GM12878 (cell line): ENCODE results near the gene TRIM8. TPM values are rescaled to one million over a fixed set of nuclear protein-coding genes. Genes with fewer than 3 reads are reported as not detected.

Experiments used
- ATAC-seq: fragments of 200-7000 bp; cut with Tn5 transposase; 3 replicates; pipeline ENCODE4 v1.9.1; 2020; ENCODE audit warnings: mild to moderate bottlenecking, moderate library complexity
- BruUV-seq: library from RNA; stranded (reverse); fragments of 400-500 nt; replicated peaks from 2 replicates; lab custom pipeline; 2021; lab: Mats Ljungman, UMichigan
- CTCF ChIA-PET: fragments of 300-600 bp; sonication (Branson Sonifier 250); formaldehyde crosslinking; extraction: SDS; loops from one replicate; lab custom pipeline; 2021; ENCODE audit warnings: inconsistent platforms; lab: Yijun Ruan, JAX
- POLR2A ChIA-PET: fragments of 350-600 bp; formaldehyde crosslinking; extraction: SDS; loops from one replicate; lab custom pipeline; 2021; ENCODE audit warnings: inconsistent platforms; lab: Charles Lee
- RAD21 ChIA-PET: fragments of 300-600 bp; sonication (Branson Sonifier 250); formaldehyde crosslinking; loops from one replicate; lab custom pipeline; 2023; ENCODE audit warnings: antibody characterized with exemption; ENCODE audit not compliant: unreplicated experiment; lab: Charles Lee
- SMC1A ChIA-PET: fragments of 300-600 bp; sonication (Branson Sonifier 250); formaldehyde crosslinking; loops from one replicate; lab custom pipeline; 2023; ENCODE audit not compliant: unreplicated experiment, uncharacterized antibody; lab: Charles Lee
- DNase-seq: peaks from one replicate; pipeline ENCODE4 v3.0.0-alpha.2; 2011; ENCODE audit warnings: low read depth, low spot score
- FAIRE-seq: peaks from 3 replicates; lab custom pipeline; 2011; peaks lifted over from hg19 to GRCh38; lab: Jason Lieb, UNC
- H2AFZ ChIP-seq: 2 replicates; pipeline ENCODE4 v1.6.0; 2011; ENCODE audit warnings: low read depth, low read length, control low read depth; ENCODE audit not compliant: control insufficient read depth
- H3K27ac ChIP-seq: 2 replicates; pipeline ENCODE4 v1.5.1; 2011; ENCODE audit warnings: control low read depth; ENCODE audit not compliant: control insufficient read depth, insufficient read depth
- H3K27me3 ChIP-seq, 2 experiments: replicated peaks in 1 of 2; 2 replicates each; pipeline versions ENCODE4 v1.6.0 to v1.6.1; 2011; ENCODE audit warnings: low read length in 1 of 2; ENCODE audit not compliant: control insufficient read depth in 2 of 2, insufficient read depth in 2 of 2
- H3K36me3 ChIP-seq, 2 experiments: 2 replicates each; pipeline ENCODE4 v1.5.1; 2011; ENCODE audit warnings: low read length in 1 of 2; ENCODE audit not compliant: control insufficient read depth in 2 of 2, insufficient read depth in 2 of 2
- H3K4me1 ChIP-seq: 2 replicates; pipeline ENCODE4 v1.6.1; 2011; ENCODE audit warnings: mild to moderate bottlenecking, low read length, moderate library complexity, mixed read lengths; ENCODE audit not compliant: control insufficient read depth, insufficient read depth
- H3K4me2 ChIP-seq: 2 replicates; pipeline ENCODE4 v1.6.0; 2011; ENCODE audit warnings: control low read depth; ENCODE audit not compliant: control insufficient read depth, insufficient read depth
- H3K4me3 ChIP-seq: fragments of 200-600 bp; sonication (generic); 2 replicates; pipeline ENCODE4 v1.5.1; 2016
- H3K79me2 ChIP-seq: 2 replicates; pipeline ENCODE4 v1.6.0; 2011; ENCODE audit warnings: low read length; ENCODE audit not compliant: control insufficient read depth, insufficient read depth
- H3K9ac ChIP-seq: 2 replicates; pipeline ENCODE4 v1.8.0; 2011; ENCODE audit warnings: low read length, control low read depth, mixed read lengths; ENCODE audit not compliant: control insufficient read depth, insufficient read depth
- H3K9me3 ChIP-seq: replicated peaks from 3 replicates; pipeline ENCODE4 v1.5.1; 2011; ENCODE audit warnings: mild to moderate bottlenecking, low read length; ENCODE audit not compliant: control insufficient read depth, insufficient read depth
- H4K20me1 ChIP-seq: 2 replicates; pipeline ENCODE4 v1.6.0; 2011; ENCODE audit not compliant: control insufficient read depth, insufficient read depth
- EED ChIP-seq: sonication (generic); IDR thresholded peaks from 2 replicates; pipeline ENCODE4 v1.6.1; 2016; ENCODE audit warnings: antibody characterized with exemption, low read depth
- HDAC6 ChIP-seq: fragments of 200-600 bp; sonication (generic); IDR thresholded peaks from one replicate; pipeline ENCODE4 v1.8.0; 2017; ENCODE audit warnings: antibody characterized with exemption; ENCODE audit not compliant: unreplicated experiment
- IKZF2 ChIP-seq, 2 experiments: fragments of 450-650 bp; IDR thresholded peaks; 2 replicates each; pipeline ENCODE4 v1.6.1; 2017; ENCODE audit warnings: mild to moderate bottlenecking in 2 of 2, moderate library complexity in 2 of 2
- ZNF622 ChIP-seq: fragments of 450-650 bp; IDR thresholded peaks from 2 replicates; pipeline ENCODE4 v1.6.1; 2017; ENCODE audit warnings: mild to moderate bottlenecking, inconsistent platforms
- WGBS: methylation state at CpG from one replicate; pipeline ENCODE4 v1.1.6; 2016; ENCODE audit warnings: low lambda C conversion rate; ENCODE audit not compliant: insufficient replicate concordance, insufficient coverage; ENCODE audit errors: missing lambda C conversion rate; 5-methylcytosine and 5-hydroxymethylcytosine counted together
- in situ Hi-C: fragments of 300-500 bp; cut with MboI; formaldehyde crosslinking; loops from 9 replicates; pipeline ENCODE4 v1.14.3; 2018; ENCODE audit warnings: mixed read lengths
- intact Hi-C: fragments of 100-400 bp; cut with micrococcal nuclease; formaldehyde crosslinking; loops from one replicate; pipeline ENCODE4 v1.14.2; 2022; ENCODE audit not compliant: unreplicated experiment
- polyA plus RNA-seq, 11 experiments: library from polyadenylated mRNA; depleted of rRNA in 4 of 11; unstranded in 6 of 11; stranded (reverse) in 5 of 11; fragments of >200 nt; fragmentation: Nextera tagmentation in 4 of 11; fragmentation: Illumina TruSeq in 1 of 11; extraction: Ambion mirVana in 4 of 11; extraction: Trizol in 1 of 11; gene quantifications; 1 replicate in 1 of 11; 2 replicates in 10 of 11; pipeline versions ENCODE4 v1.2.1 to v1.2.3, GENCODE V29; 2011 to 2016; ENCODE audit warnings: inconsistent platforms in 2 of 11, missing spikeins in 2 of 11, low read depth in 1 of 11
- total RNA-seq, 4 experiments: library from RNA; depleted of rRNA in 3 of 4; stranded (reverse); fragments of >200 nt in 3 of 4; fragmentation: Illumina TruSeq in 1 of 4; extraction: Trizol in 1 of 4; gene quantifications; 2 replicates each; pipeline versions ENCODE4 v1.2.1 to v1.2.3, GENCODE V29; 2013 to 2021
- TF ChIP-seq, protein P1 (sequence below): IDR thresholded peaks from 2 replicates; pipeline ENCODE4 v1.6.1; 2012; ENCODE audit warnings: low read depth, low read length, improper control_type of control experiment
- TF ChIP-seq, protein P2 (sequence below): IDR thresholded peaks from 2 replicates; pipeline ENCODE4 v1.6.1; 2012; ENCODE audit warnings: low read depth, low read length, improper control_type of control experiment
- TF ChIP-seq, protein P3 (sequence below): fragments of 150-350 bp; IDR thresholded peaks from 2 replicates; pipeline ENCODE4 v1.6.1; 2014; ENCODE audit warnings: mild to moderate bottlenecking, low read depth, low read length

TRIM8 gene
- total and polyA plus RNA-seq, 10 of the 15 experiments (the other 5 are each of a cell fraction or from before 2014, with no cell fraction given), result 7.9 to 53.2 (median 24.6) TPM

DNA sequence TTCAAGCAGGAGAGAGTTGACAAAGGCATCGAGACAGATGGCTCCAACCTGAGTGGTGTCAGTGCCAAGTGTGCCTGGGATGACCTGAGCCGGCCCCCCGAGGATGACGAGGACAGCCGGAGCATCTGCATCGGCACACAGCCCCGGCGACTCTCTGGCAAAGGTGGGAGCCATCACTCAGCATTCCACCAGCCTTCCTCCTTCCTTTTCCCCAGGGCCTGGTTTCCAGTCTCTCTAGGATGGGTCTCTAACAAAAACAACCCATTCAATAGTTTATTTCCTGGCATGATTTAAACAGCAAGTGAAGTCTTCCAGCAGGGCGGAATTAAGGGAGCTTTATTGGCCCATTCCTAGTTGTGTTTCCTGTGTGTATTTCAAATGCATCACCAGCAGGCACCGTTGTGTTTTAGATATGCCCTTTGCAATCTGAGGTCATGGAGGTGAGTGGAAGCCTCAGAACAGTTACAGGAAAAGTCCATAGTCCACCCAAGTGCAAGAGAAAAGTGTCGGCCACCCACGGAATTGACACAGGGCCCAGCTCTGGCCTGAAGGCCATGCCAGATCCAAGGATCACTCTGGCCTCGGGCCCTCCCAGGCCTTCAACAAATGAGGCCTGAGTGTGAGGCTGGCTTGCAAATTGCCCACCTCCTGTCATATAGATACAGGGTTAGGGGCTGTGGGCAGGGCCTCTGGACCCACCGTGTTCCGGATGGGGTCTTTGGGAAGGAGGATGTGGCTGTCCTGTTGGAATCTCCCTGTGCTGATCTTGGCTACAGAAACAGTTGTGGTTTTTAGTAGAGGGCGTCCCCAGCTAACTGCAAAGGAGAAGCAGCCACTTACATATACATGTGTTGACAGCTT is 46.9 kb upstream of the TRIM8 start (continued):
- TF ChIP-seq, protein P1, sequence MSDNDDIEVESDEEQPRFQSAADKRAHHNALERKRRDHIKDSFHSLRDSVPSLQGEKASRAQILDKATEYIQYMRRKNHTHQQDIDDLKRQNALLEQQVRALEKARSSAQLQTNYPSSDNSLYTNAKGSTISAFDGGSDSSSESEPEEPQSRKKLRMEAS, result no peak
- no peak for TF ChIP-seq ZNF622
- no peak for TF ChIP-seq IKZF2 (IDR thresholded peaks at IDR 0.05)

DNA sequence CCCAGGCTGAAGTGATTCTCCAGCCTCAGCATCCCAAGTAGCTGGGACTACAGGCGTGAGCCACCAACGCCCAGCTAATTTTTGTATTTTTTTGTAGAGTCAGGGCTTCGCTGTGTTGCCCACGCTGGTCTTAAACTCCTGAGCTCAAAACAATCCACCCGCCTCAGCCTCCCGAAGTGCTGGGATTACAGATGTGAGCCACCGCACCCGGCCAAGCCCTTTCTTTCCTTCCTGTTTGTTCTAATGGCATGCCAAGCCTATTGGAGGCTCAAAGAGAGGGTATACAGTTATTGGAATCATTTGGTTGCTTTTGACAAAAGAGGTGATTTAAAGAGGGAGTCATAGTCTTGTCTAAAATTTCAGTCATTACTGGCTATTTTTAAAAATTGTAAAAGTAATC is 46.0 kb upstream of the TRIM8 start:
- DNase-seq, result no peak
- in situ Hi-C loops, result no loop called here
- H3K4me1 ChIP-seq, result no peaks in the 10 kb centered on the region
- POLR2A ChIA-PET, result no interaction called here
- H3K4me3 ChIP-seq, result no peak overlapping the region
- H4K20me1 ChIP-seq, result no peaks in the 10 kb centered on the region
- H3K9me3 ChIP-seq, result no peaks in the 10 kb centered on the region
- no peak overlapping the region for H3K4me2 ChIP-seq
- no peak overlapping the region for H3K27ac ChIP-seq
- no peak for ATAC-seq
- intact Hi-C loops, result loop anchor here (5.0 kb wide), 1 partner anchor 96 kb away; the partner anchor contains the start of genes ACTR1A and SUFU
- no TSS peak for BruUV-seq
- SMC1A ChIA-PET, result interaction anchor here (1.6 kb wide), 1 partner anchor 91 kb away, joined by 3 read pairs; no protein-coding TSS in a partner anchor
- no peaks in the 10 kb centered on the region for H3K79me2 ChIP-seq
- H3K36me3 ChIP-seq, result peaks cover 2 to 9% of the 10 kb centered on the region in 2 experiments; a peak in 2 of 4 replicates
- FAIRE-seq, result no peak
- no peak overlapping the region for H3K9ac ChIP-seq
- no peaks in the 10 kb centered on the region for H3K27me3 ChIP-seq
- TF ChIP-seq EED (no peak), HDAC6 (no peak)
- TF ChIP-seq, protein P2, sequence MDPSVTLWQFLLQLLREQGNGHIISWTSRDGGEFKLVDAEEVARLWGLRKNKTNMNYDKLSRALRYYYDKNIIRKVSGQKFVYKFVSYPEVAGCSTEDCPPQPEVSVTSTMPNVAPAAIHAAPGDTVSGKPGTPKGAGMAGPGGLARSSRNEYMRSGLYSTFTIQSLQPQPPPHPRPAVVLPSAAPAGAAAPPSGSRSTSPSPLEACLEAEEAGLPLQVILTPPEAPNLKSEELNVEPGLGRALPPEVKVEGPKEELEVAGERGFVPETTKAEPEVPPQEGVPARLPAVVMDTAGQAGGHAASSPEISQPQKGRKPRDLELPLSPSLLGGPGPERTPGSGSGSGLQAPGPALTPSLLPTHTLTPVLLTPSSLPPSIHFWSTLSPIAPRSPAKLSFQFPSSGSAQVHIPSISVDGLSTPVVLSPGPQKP, result no peak
- TF ChIP-seq, protein P3, sequence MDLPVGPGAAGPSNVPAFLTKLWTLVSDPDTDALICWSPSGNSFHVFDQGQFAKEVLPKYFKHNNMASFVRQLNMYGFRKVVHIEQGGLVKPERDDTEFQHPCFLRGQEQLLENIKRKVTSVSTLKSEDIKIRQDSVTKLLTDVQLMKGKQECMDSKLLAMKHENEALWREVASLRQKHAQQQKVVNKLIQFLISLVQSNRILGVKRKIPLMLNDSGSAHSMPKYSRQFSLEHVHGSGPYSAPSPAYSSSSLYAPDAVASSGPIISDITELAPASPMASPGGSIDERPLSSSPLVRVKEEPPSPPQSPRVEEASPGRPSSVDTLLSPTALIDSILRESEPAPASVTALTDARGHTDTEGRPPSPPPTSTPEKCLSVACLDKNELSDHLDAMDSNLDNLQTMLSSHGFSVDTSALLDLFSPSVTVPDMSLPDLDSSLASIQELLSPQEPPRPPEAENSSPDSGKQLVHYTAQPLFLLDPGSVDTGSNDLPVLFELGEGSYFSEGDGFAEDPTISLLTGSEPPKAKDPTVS, result no peak
- TF ChIP-seq, all 136 proteins: peak for 0
- ChIA-PET CTCF (interaction anchor here (6.3 kb wide), 1 partner anchor 95 kb away, joined by 40 read pairs; the partner anchor contains the start of genes ACTR1A and SUFU), RAD21 (no interaction called here)
- WGBS, result 89% methylated on average over 8 of the region's 8 CpGs
- H2AFZ ChIP-seq, result no peak overlapping the region
